ENCODE measurements around the gene LARP4B.

DNA sequence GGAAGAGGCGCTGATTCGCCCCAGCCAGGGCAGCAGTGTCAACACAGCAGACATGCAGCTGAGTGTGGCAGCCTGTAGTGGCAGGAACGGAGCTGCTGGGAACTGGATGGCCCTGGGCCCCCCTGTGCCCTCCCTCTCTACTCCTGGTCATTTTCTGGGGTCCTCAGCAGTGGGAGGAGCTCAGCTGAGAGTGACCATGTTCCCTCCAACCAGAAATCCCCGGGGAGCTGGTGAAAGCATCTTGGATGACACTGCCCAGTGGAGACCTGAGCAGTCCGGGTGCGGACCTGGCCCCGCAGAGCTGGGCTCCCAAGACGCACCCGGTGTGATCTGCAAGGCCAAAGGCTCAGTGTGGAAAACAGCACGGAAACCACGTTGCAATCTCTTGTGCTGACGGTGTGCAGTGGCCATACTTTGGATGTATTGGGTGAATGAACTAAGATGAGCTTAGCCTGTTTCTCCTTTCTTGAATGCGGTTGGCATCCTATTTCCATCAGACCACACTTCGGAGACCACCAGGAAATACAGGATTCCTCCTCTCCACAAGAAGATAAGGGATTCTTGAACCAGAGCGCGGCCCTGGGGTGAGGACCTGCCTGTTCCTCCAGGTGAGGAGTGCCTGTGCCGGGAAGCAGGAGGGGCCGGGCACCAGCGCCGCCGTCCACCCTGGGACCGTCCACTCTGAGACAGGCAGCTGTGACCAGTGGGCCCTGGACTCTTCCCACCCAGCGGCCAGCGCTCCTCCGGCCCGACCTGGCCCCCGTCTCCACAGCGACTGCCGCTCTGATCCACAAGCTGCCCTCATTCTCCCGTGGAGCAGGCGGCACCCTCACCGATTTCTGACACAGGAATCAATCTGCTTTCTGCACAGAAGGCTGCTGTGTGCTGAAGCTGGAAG is 148.5 kb downstream of the LARP4B start:
- TF ChIP-seq CTCF (IDR thresholded peaks at IDR 0.05; ENCODE audit: insufficient read depth, low read depth, low read length) (no peak), EZH2 (IDR thresholded peaks at IDR 0.05; ENCODE audit: insufficient read depth, low read length) (no peak)

Measured in astrocyte (in vitro differentiated cells and primary cell).